Measurements from ENCODE around the gene RBAK. TPM values are rescaled to one million over a fixed set of nuclear protein-coding genes. Genes with fewer than 3 reads are reported as not detected.
"Not testable (repeated sequence)": the region's sequence is repeated elsewhere in the genome, so short reads cannot be mapped to it uniquely, and the experiment has no call there.

RBAK gene
- total RNA-seq, 6 experiments from 2014 or later: 4.0 to 6.9 (median 5.1) TPM

DNA sequence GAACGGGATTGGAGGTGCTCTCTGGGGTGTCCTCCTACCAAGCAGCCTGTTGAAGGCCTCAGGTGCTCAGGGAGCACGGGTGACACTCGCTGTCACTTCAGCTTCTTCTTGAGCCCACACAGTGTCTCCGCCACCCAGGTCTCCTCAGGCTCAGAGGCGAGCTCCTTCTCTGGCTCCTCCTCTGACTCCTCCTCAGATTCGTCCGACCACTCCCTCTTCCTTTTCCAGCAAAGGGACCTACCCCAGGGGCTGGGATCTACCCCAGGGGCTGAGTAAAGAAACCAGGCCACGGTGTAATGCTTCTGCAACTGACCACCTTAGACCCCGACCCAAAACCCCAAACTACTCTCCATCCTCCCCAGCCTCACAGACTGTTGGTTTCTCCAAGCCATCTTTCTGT lies 9.2 kb upstream of the RBAK start:
- DNase-seq (no peak), ATAC-seq (no peak)
- intact Hi-C loops (cut with DNase I): no loop called here
- no peaks in the 10 kb centered on the region for H3K36me3 ChIP-seq
- TF ChIP-seq, protein P1, sequence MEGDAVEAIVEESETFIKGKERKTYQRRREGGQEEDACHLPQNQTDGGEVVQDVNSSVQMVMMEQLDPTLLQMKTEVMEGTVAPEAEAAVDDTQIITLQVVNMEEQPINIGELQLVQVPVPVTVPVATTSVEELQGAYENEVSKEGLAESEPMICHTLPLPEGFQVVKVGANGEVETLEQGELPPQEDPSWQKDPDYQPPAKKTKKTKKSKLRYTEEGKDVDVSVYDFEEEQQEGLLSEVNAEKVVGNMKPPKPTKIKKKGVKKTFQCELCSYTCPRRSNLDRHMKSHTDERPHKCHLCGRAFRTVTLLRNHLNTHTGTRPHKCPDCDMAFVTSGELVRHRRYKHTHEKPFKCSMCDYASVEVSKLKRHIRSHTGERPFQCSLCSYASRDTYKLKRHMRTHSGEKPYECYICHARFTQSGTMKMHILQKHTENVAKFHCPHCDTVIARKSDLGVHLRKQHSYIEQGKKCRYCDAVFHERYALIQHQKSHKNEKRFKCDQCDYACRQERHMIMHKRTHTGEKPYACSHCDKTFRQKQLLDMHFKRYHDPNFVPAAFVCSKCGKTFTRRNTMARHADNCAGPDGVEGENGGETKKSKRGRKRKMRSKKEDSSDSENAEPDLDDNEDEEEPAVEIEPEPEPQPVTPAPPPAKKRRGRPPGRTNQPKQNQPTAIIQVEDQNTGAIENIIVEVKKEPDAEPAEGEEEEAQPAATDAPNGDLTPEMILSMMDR (IDR thresholded peaks at IDR 0.05): no peak
- no peak for TF ChIP-seq POLR2A (IDR thresholded peaks at IDR 0.05)
- H3K9me3 ChIP-seq: no peaks in the 10 kb centered on the region
- no peaks in the 10 kb centered on the region for H3K27me3 ChIP-seq
- WGBS (ENCODE audit: insufficient coverage, low coverage, low lambda C conversion rate, missing lambda C conversion rate): 53% methylated on average over 3 of the region's 9 CpGs
- H3K27ac ChIP-seq: no peak overlapping the region
- H3K4me3 ChIP-seq: no peak overlapping the region
- H3K4me1 ChIP-seq: no peaks in the 10 kb centered on the region

DNA sequence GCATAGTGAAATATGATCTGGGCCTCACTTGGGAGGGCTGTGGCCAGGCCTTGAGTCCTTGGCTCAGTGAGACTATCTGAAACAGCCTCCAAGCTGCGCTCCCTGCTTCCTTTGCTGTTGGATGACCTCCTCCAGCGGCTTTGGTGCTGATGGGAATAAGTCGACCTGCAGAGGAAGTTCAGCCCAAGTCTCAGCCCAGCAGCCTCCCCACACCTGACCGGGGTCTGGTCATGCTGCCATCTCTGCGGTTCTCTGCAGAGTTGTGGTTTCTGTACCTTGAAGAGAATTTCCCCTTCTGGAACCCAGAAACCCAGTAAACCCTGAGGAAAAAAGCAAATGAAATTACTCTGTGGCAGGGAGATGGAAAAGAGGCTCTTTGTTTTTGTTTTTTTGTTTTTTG lies 4.6 kb upstream of the RBAK start:
- Histone ChIP-seq H3K4me3 (no peak overlapping the region), H3K27me3 (no peaks in the 10 kb centered on the region), H3K4me1 (no peaks in the 10 kb centered on the region), H3K9me3 (no peaks in the 10 kb centered on the region), H3K27ac (no peak overlapping the region), H3K36me3 (no peaks in the 10 kb centered on the region)
- DNase-seq (no peak), ATAC-seq (no peak)
- TF ChIP-seq, protein P1 (IDR thresholded peaks at IDR 0.05): no peak
- intact Hi-C loops (cut with DNase I): no loop called here
- WGBS (ENCODE audit: insufficient coverage, low coverage, low lambda C conversion rate, missing lambda C conversion rate): 60% methylated on average over 1 of the region's 5 CpGs

DNA sequence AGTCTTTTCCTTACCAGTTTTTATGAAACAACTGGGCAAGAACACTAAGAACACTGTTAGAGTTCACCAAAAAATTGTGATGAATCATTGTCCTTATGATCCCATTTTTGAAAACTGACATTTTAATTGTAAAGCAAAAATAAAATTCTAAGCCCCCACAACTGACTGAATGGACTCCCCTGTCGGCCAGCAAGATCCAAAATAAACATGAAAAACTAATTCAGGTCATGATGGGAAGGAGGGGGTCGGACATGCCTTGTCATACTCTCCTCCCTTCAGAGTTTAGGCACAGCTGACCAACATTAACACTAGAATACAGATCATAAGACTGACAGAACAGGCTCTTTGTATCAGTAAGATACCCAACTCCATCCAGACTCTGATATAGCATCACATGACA lies 2.0 kb upstream of the RBAK start:
- Histone ChIP-seq H3K36me3 (peaks cover 0 to 5% (median 0%) of the 10 kb centered on the region in 4 donors), H3K27ac (no peak overlapping the region), H3K4me1 (peaks cover 0 to 5% (median 0%) of the 10 kb centered on the region in 4 donors), H3K9me3 (no peaks in the 10 kb centered on the region), H3K27me3 (no peaks in the 10 kb centered on the region), H3K4me3 (no peak overlapping the region)
- 42% methylated on average over 2 of the region's 2 CpGs for WGBS (ENCODE audit: insufficient coverage, low coverage, low lambda C conversion rate, missing lambda C conversion rate)
- no peak for TF ChIP-seq POLR2A (IDR thresholded peaks at IDR 0.05)
- TF ChIP-seq, protein P1 (IDR thresholded peaks at IDR 0.05): no peak
- DNase-seq (no peak), ATAC-seq (no peak)
- intact Hi-C loops (cut with DNase I): no loop called here

DNA sequence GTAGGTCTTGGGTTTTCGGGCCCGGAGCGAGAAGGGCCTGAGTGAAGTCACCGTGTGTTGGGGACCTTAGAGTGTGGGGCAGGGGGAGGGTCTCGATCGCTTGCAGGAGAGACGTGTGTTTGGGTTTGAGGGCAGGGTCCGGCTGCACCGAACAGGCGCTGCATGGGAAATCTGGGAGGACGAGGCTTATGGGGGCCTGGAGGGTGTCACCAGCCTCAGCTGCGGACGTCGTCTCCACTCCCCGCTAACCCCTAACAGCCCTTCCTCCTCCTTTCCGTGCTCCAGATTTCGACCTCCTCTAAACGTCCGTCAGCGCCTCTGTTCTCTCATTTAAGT lies 705 bp downstream of the RBAK start:
- H3K4me3 ChIP-seq: peak overlapping the region; percentile 82 to 98 (median 94)
- H3K27me3 ChIP-seq; H3K4me1 ChIP-seq; H3K9me3 ChIP-seq; DNase-seq; ATAC-seq; intact Hi-C loops (cut with DNase I): not testable (repeated sequence)
- H3K27ac ChIP-seq: peak overlapping the region; percentile 27 to 85 (median 76)
- peaks cover 0 to 18% (median 5%) of the 10 kb centered on the region in 4 donors for H3K36me3 ChIP-seq
- WGBS (ENCODE audit: insufficient coverage, low coverage, low lambda C conversion rate, missing lambda C conversion rate): 0% methylated on average over 12 of the region's 20 CpGs

DNA sequence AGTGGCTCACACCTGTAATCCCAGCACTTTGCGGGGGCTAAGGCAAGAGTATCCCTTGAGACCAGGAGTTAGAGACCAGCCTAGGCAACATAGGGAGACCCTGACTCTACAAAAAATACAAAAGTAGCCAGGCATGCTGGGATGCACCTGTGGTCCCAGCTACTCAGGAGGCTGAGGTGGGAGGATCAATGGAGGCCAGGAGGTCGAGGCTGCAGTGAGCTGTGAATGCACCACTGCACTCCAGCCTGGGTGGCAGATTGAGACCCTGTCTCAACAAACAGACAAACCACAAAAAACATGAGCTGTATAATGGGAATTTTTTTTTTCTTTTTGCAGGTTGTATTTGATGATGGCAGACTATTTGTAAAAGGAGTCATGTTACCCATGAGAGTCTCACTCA lies 1.5 kb downstream of the RBAK start:
- peaks cover 0 to 19% (median 5%) of the 10 kb centered on the region in 4 donors for H3K36me3 ChIP-seq
- intact Hi-C loops (cut with DNase I); ATAC-seq; DNase-seq; H3K4me3 ChIP-seq; H3K27me3 ChIP-seq; H3K9me3 ChIP-seq; H3K27ac ChIP-seq; H3K4me1 ChIP-seq: not testable (repeated sequence)
- 100% methylated on average over 1 of the region's 2 CpGs for WGBS (ENCODE audit: insufficient coverage, low coverage, low lambda C conversion rate, missing lambda C conversion rate)

DNA sequence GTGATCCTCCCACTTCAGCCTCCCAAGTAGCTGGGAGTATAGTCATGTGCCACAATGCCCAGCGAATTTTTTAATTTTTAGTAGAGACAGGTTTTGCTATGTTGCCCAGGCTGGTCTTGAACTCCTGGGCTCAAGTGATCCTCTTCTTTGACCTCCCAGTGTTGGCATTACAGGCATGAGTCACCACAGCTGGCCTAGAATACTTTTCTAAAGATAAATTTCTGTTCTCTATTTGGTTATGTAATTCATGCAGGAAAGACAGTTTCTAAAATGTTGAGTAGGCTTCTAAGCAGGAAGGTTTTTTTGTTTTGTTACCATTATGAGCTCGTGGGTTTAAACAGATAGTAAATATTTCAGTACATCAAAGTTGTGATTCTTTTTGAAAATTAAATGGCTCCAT lies 5.0 kb downstream of the RBAK start:
- WGBS (ENCODE audit: insufficient coverage, low coverage, low lambda C conversion rate, missing lambda C conversion rate): 97% methylated on average over 2 of the region's 2 CpGs
- Histone ChIP-seq H3K9me3 (peaks cover 0 to 6% (median 5%) of the 10 kb centered on the region in 4 donors), H3K27ac (no peak overlapping the region), H3K27me3 (no peaks in the 10 kb centered on the region), H3K36me3 (peaks cover 0 to 28% (median 13%) of the 10 kb centered on the region in 4 donors), H3K4me3 (no peak overlapping the region), H3K4me1 (peaks cover 0 to 5% (median 0%) of the 10 kb centered on the region in 4 donors)
- DNase-seq (no peak), ATAC-seq (no peak)
- no peak for TF ChIP-seq POLR2A (IDR thresholded peaks at IDR 0.05)
- TF ChIP-seq, protein P1 (IDR thresholded peaks at IDR 0.05): no peak
- intact Hi-C loops (cut with DNase I): no loop called here

DNA sequence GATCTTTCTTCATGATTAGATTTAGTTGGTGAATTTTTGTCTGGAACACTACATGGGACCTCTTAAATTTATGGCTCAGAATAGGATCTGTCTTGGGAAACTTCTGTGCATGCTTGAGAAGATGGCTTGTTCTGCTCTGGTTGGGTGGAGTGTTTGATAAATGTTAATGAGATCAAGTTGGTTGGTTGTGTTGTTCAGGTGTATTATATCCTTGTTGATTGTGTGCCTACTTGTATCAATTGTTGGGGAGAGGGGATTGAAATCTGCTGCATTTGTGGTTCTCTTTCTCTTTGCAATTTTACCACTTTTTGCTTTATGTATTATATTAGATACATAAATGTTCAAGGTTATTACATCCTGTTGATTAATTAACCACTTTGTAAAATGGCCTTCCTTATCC lies 6.1 kb downstream of the RBAK start:
- H3K27ac ChIP-seq; intact Hi-C loops (cut with DNase I); H3K4me3 ChIP-seq; H3K27me3 ChIP-seq; H3K4me1 ChIP-seq; ATAC-seq; H3K9me3 ChIP-seq; DNase-seq: not testable (repeated sequence)
- H3K36me3 ChIP-seq: peaks cover 0 to 36% (median 13%) of the 10 kb centered on the region in 4 donors
